MV-4-11 (cell line): ENCODE results near the gene CDC14B.

ENCODE experiments used
- DNase-seq: peaks from one replicate; lab custom pipeline; 2025; lab: John Stamatoyannopoulos, UW

CDC14B gene

DNA sequence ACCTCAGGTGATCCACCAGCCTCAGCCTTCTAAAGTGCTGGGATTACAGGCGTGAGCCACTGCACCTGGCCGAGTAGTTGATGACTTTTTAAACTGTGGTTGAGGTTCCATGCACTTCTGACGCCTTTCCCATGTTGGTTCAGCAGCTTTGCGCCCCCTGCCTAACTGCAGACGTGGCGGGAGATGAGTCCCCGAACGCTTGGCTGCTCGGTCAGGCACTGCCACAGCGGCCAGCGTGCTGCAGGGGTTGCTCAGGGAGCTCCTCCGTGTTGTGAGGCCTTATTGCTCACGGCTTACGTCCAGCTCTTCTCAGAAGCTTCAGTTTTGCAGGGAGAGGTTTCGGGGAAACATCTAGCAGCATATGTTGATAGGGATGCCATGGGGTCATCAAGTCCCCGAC is 134.4 kb downstream of the CDC14B start:
- no peak for DNase-seq

DNA sequence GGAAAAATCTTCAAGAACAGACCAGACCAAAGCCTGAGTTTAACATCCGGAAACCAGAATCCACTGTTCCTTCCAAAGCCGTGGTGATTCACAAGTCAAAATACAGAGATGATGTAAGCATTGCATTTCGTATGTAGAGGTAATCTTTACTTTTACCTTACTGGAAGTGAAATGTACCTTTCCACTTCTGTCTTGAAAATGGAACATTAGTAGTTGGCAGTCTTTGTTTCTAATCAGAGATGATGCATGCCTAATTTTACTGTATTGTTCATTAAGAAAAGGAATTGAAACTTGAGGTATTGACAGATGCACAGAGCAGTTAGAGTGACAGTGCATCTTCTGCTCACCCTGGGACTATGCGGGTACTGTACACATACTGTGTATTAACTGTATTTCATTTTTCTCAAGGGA is 135.1 kb downstream of the CDC14B start:
- DNase-seq: peak; percentile 65

DNA sequence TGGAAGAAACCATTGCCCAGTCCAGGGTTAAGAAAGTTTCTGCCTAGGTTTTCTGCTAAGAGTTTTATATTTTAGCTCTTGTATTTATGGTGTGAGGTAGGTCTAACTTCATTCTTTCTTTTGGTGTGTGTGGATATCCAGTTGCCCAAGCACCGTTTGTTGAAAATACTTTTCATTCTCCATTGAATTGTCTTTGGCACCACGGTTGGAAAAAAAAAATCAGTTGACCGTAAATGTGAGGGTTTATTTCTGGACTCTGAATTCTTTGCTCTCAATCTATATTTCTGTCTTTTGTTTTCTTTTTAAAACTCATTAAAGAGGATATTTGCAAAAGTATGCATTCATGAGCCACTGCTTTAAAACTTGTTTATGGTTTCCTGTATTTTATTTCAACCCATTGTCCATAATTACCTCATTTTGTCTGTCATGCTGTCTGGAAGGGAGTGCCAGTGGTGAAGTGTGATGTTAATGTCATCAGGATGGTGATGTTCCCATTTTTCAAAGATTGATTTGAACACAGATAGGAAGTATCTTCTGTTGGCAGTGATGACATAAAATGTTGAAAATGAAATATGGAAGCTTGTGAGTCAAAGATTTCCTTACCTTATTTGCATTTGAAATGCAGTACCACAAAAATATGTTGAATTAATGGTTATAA is 135.8 kb downstream of the CDC14B start:
- no peak for DNase-seq

DNA sequence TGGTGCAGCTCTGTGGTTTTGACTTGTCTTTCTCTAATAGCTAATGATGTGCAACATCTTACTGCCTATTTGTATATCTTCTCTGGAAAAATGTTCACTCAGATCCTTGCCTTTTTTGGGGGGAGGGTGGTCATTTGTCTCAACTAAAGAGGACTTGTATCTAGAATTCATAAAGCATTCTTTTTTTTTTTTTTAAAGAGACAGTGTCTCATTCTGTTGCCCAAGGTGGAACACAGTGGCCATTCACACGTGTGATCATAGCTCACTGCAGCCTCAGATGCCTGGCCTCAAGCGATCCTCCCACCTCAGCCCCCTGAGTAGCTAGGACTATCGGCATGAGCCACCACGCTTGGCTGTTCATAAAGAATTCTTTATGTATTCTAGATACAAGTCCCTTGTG is 136.4 kb downstream of the CDC14B start:
- no peak for DNase-seq

DNA sequence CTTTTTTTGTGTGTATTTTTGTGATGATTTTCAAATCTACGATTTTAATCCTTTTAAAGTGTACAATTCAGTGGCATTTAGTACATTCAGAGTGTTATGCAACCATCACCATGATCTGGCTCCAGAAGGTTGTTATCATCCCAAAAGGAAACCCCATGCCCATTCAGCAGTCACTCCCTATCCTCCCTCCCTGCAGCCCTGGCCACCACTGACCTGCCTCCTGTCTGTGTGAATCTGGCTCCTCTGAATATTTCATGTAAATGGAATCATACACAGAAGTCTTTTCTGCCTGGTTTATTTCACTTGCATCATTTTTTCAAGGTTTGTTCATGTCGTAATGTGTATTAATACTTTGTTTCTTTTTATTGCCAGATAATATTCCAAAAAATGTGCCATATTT is 137.2 kb downstream of the CDC14B start:
- no peak for DNase-seq

DNA sequence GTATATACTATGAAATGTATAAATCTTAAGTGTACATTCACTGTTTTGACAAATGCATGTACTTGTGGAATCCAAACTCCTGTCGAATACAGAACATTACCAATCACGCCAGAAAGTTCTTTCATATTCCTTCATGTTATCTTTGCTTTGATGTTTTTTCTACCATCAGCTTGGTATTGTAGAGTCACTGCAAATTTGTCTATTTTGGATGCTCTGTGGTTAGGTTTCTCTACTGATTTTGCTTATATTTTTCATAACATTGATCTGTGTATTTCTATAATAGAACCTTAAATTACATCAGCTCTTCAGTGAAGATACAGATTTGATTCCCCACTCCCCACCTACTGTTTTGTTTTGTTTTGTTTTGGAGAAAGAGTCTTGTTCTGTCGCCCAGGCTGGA is 138.9 kb downstream of the CDC14B start:
- no peak for DNase-seq

DNA sequence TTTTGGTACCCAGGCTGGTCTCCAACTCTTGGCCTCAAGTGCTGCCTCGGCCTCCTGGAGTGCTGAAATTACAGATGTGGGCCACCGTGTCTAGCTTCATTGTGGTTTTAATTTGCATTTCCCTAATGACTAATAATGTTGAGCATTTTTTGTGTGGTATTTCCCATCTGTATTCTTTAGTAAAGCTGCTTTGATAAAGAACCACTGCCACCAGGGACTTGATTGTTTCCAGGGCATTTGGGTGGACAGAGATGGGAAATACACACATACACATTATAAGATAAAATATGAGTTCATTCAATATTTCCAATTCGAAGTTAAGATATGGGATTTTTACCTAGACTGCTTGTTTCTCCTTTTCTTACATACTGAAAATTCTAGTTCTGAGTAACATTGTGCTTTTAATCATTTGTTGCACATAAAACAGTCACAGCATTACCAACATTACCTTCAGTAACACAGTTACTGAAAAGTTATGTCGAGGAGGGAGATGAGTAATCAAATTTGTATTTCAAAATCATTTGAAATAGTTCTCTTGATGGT is 140.7 kb downstream of the CDC14B start:
- DNase-seq: no peak

DNA sequence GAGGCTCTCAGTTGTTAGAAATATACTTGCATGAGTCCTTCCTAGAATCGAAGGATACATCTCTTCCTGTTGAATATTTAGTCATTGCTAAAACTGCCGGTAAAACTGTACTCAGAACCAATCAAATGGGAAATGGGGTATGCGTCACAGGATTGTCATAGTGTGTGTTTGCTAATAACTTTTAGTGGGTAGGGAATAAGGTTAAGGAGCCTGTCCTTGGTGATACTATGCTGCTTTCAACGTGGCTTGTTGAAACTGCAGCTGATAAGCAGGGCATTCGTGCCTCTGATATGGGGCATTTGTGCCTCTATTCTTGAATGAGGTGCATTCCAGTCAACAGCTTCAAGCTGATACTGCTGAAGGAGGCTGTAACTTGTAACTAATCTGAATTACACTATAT is 143.1 kb downstream of the CDC14B start:
- no peak for DNase-seq

DNA sequence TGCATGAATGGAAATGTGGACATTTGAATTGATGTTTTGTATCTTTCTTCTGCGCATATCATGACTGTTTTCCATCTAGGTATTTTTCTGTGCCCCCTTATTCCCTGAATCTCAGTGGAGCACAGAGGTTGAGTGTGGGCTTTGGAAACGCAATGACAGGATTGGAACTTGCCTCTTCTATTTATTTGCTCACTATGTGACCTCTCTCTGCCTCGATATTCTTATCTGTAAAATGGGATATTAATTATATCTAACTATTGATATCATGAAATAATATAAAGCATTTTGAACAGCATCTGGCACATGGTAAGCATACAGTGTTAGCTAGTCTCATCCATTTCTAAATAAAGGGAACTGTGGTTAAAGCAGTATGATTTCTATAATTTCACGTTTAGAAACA is 143.6 kb downstream of the CDC14B start:
- DNase-seq: no peak

DNA sequence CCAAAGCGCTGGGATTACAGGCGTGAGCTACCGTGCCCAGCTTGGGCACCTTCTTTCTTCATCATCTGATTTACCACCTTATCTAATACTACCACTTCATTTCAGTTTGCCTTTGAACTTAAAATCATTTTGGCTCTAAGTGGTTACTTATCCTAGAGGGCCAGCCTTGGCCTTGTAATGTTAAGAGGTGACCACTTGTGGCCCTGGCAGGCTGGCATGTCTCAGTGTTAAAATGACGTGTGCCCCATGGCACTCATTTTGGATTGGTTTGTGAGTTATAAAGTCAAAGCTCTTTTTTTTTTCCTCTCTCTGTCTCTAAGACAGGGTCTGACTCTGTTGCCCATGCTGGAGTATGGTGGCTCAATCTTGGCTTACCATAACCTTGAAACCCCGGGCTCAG is 151.9 kb downstream of the CDC14B start:
- DNase-seq: no peak

DNA sequence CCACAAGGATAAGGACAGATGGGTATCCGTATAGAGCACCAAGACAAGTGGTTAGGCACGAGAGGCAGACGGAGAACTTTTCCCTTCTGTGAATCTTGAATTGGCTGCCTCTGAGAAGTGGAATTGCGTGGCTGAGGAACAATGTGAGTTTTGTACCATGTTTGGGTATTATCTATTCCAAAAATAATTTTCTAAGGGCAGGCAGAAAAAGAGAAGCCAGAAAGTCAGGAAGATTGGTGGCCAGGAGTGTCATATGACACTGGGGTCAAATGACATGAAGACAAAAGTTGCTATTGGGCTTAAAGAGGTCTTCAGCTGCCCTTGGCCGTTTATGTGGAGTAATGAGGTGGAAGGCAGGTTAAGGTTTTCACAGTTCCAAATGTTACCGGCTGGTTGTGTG is 155.2 kb downstream of the CDC14B start:
- DNase-seq: no peak

DNA sequence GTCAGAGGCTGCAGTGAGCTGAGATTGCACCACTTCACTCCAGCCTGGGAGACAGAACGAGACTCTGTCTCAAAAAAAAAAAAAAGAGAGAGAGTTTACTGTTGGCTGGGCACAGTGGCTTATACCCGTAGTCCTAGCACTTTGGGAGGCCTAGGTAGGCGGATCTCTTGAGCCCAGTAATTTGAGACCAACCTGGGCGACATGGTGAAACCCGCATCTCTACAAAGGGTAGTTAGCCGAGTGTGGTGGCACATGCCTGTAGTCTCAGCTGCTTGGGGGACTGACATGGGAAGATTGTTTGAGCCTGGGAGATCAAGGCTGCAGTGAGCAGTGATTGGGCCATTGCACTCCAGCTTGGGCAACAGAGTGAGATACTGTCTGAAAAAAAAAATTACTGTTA is 157.1 kb downstream of the CDC14B start:
- DNase-seq: no peak

DNA sequence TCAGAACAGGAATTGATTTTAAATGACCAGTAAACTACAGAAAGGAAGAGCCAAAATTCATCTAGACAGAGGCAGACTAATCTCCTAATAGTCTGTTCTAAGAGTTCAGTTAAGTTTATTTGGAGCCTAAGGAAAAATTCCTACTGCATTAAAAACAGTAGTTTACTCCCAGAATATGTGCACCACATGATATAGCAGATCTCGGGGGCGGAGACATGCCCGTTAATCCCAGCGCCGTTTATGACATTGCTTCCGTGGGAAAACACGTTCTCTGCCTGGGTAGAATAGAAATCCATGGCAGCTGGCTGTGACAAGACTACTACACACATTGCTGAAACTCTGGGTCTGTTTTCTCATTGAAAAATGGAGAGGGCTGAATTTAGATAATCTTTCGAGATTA is 158.3 kb downstream of the CDC14B start:
- no peak for DNase-seq

DNA sequence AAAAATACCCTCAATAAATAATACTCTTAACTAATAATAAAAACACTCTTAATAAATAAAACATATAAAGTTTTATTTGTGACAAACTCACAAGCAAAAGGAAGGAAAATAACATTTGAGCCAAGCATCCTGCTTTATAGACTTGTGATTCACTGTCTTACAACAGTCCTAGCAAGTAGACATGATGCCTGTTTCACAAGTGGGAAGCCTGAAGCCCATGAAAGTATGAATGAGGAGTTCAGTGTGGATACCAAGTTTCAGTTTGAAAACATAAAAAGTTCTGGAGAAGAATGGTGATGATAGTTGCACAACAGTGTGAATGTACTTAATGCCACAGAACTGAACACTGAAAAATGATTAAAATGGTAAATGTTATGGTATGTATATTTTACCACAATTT is 158.8 kb downstream of the CDC14B start:
- DNase-seq: no peak

DNA sequence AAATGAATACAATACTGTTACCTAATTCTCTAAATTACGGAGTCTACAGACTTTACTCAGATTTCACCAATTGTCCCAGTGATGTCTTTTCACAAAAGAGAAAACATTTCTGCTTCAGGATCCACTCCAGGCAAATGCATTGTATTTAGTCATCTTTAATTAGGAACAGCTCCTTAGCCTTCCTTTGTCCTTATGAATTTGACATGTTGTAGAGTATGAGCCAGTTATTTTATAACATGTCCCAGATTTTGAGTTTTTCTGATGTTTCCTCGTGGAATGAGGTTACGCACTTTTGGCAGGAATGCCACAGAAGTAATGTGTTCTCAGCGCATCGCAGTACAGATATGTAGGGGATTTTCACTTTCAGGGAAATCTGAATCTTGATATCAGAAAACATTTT is 159.2 kb downstream of the CDC14B start:
- DNase-seq: no peak

DNA sequence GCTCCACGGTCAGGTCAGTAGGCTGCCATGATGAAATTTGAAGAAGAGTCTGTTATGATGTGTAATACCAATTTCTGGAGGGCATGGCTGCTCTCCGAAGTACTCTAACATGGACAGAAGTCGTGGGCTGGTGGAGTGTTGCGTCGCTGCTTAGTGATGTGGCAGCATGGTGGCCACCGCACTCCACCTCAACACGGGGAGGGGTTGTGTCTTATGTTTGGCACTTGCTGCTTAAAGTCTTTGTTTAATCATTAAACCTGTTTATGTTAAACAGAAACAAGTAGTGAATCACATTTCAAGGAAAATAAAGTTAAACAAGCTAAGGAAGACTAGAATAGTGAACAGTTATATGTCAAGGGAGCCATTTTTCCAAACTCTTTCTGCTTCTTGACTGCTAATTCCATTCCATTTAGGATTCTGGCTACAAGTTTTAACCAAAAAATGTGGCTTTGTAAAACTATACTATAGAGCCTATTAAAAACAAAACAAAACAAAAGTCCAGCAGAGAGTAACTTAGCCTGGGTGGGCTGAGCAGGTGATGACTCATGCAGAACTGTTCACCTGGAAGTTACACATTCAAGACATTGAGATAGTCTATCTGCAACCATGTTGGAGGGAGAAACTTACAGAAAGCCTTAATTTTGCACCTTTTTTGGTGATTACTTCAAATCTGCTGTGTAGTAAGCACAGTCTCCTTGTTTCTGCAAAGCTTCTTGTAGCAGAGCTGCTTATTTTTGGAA is 160.2 kb downstream of the CDC14B start:
- no peak for DNase-seq

DNA sequence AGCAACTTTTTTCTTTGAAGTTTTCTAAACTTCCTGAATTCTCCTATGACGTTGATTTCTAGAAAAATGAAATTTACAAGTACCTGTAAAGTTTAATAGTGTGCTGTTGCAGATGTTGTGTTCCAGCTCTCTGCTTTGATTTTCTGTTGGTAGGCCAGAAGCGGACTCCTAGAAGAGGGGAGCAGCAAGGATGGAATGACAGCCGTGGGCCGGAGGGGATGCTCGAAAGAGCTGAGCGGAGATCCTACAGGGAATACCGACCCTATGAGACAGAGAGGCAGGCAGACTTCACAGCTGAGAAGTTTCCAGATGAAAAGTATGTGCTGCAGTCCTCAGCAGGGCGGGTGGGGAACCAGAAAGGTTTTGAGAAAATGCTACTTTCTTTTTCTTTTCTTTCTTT is 161.4 kb downstream of the CDC14B start:
- DNase-seq: no peak

DNA sequence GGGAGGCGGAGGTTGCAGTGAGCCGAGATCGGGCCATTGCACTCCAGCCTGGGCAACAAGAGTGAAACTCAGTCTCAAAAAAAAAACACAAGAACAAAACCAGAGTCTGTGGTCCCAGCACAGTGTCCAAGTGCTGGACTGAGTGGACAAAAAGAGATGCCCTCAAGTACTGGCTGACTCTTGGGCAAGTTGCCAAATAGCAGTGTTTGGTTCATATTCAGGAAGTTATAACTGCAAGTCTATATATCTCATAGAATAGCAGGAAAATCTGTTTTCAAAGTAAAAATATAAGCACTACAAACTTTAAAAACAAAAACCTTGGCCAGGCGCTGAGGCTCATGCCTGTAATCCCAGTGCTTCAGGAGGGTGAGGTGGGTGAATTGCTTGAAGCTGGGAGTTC is 162.4 kb downstream of the CDC14B start:
- no peak for DNase-seq

DNA sequence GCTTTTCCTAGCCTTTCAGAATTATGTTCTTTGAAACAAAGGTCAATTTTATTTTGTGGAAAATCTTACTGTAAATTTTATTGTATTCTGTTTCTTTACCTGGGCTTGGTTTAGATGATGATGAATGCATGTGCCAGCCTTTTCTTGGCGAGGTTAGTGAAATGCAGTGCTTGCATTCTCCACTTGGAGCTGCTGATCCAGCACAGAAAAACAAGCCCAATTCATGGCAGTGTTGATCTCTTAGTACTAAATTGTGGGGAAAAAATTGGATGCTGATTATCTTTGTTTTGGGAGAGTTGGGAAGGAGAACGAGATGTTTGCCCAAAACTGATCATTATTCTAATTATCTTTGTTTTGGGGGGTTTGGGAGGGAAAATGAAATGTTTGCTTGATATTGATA is 166.0 kb downstream of the CDC14B start:
- DNase-seq: no peak

DNA sequence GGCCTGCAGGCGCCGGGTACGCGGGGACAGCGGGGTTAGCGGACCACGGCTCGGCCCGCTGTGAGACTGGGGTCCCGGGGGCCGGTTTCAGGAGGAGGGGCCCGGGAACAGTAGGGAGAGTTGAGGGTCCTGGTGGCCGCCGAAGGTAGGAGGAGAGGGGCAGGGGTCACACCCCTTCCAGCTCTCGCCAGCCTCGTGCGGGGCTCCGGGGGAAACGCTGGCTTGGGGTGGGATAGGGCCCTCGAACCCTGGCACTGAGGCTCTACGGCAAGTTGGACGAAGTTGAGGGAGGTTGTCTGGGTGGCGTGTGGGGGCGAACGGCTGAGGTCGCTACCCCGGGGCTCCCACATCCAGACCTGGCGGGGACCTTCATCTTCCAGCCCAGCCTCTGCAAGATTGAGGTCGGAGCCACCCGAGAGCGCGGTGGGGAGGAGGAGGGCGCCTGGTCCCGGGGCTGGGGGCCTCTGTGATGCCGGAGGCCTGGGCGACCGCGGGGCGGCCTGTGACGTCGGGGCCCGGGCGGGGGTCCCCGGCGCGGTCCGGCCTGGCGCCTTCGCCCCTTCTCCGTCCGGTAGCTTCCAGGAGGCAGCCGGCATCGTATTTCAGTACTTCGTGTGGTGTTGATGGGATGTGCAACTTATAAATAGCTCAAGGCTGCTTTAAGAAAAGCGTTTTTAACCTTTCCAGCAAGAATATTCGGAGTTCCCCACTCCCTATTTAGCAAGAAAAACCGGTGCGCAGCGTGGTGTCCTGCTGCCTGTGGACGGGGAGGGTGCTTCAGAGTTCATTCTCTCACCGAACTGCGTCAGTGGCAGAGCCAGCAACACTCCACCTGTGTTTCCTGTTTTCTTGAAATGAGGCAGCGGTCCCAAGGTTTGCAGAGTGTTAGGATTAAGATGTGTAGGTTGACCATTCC is 168.8 kb downstream of the CDC14B start:
- DNase-seq: no peak
